AG04449 (cell line): ENCODE measurements around the gene ECM2.

Source experiments
- CTCF ChIA-PET: fragments of 350-600 bp; formaldehyde crosslinking; extraction: SDS; loops from one replicate; lab custom pipeline; 2021; ENCODE audit warnings: antibody characterized with exemption; lab: Yijun Ruan, JAX
- POLR2A ChIA-PET: fragments of 400-600, 350-600 bp; formaldehyde crosslinking; extraction: SDS; loops from one replicate; lab custom pipeline; 2020; ENCODE audit warnings: antibody characterized with exemption, inconsistent platforms; lab: Yijun Ruan, JAX
- DNase-seq: peaks from one replicate; pipeline ENCODE4 v3.0.0-alpha.2; 2010; ENCODE audit warnings: low read depth, low spot score
- H3K4me3 ChIP-seq: 2 replicates; pipeline ENCODE4 v1.5.1; 2011; ENCODE audit warnings: low read depth, mild to moderate bottlenecking, control low read depth, low read length
- CTCF ChIP-seq: IDR thresholded peaks from one replicate; pipeline ENCODE4 v1.5.1; 2011; ENCODE audit warnings: mild to moderate bottlenecking, moderate library complexity, low read length, control low read depth, inconsistent platforms; ENCODE audit not compliant: insufficient read depth; ENCODE audit errors: missing control alignments

ECM2 gene

DNA sequence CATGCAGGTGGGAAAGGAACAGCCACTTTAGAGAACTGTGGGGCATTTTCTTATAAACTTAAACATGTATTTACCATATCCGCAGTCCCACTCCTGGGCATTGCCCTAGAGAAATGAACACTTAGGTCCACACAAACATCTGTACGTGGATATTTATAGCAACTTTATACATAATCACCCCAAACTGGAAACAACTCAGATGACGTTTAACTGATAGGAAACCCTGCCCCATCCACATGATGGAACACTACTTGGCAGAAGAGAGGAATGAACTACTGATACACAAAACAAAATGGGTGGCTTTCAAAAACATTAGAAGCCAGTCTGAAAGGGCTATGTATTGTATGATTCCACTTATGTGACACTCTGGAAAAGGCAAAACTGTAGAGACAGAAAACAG lies 22.4 kb downstream of the ECM2 start:
- H3K4me3 ChIP-seq, result no peak overlapping the region
- DNase-seq, result no peak
- CTCF ChIA-PET, result interaction anchor here (1.8 kb wide), 1 partner anchor 74 kb away, joined by 4 read pairs; no protein-coding TSS in a partner anchor
- POLR2A ChIA-PET, result no interaction called here
- no peak for TF ChIP-seq CTCF

GRCh38 chr9:92512622-92513021 lies 23.2 kb downstream of the ECM2 start:
- H3K4me3 ChIP-seq, result no peak overlapping the region
- ChIA-PET POLR2A (no interaction called here), CTCF (interaction anchor here (0.7 to 1.8 kb wide), 2 partner anchors 11 to 73 kb away, joined by 3 to 4 read pairs; no protein-coding TSS in a partner anchor)
- DNase-seq, result no peak
- no peak for TF ChIP-seq CTCF

- POLR2A ChIA-PET, result no interaction called here
- CTCF ChIA-PET, result no interaction called here
- H3K4me3 ChIP-seq, result no peak overlapping the region
- no peak for DNase-seq
- no peak for TF ChIP-seq CTCF
These were observed 25.0 kb downstream of the ECM2 start for GRCh38 chr9:92510747-92511146.

- H3K4me3 ChIP-seq, result no peak overlapping the region
- TF ChIP-seq CTCF, result no peak
- CTCF ChIA-PET, result no interaction called here
- DNase-seq, result no peak
- POLR2A ChIA-PET, result interaction anchor here (1.0 kb wide), 1 partner anchor 9 kb away, joined by 3 read pairs; no protein-coding TSS in a partner anchor
These were observed 26.7 kb downstream of the ECM2 start for GRCh38 chr9:92509050-92509449.

DNA sequence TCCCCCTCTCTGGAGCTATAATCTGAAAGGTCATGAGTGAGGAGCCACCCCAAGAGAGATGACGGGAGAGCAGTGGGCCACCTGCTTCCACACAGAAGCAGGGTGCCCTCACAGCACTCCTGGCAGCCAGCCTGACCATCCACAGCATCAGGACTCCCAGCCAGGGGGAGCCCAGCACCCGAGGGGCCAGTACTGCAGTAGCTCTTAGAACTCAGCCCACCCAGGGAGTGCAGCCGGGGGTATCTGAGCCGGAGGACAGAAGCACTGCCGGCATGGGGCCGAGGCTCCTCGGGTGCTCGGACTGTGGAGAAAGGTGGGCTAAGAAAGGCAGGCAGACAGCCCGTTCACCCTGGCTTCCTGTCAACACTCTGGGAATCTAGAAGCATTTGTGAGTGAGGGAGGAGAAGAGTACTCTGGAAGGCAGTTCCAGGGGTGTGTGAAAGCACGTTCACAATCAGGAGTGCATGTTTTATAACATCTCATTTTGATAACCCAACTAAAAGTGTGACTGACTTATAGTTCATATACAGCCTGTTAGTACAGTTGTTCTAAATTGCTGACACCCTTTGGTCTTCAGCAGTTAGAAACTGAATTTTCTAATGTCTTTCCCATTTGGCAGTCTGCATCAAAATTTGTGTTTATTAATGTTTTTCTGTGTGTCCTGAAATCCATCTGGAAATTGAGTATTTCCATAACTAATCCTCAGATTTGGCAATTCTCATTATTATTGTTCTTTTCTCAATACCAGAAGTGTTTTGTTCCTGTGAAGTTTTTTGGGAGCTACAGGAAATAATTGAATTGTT lies 27.6 kb downstream of the ECM2 start:
- no peak overlapping the region for H3K4me3 ChIP-seq
- CTCF ChIA-PET, result interaction anchor here (1.1 to 2.9 kb wide), 2 partner anchors 11 to 126 kb away, joined by 5 to 8 read pairs; no protein-coding TSS in a partner anchor
- POLR2A ChIA-PET, result interaction anchor here (1.0 kb wide), 1 partner anchor 9 kb away, joined by 3 read pairs; no protein-coding TSS in a partner anchor
- DNase-seq, result no peak
- TF ChIP-seq CTCF, result no peak

GRCh38 chr9:92507496-92507895 lies 28.3 kb downstream of the ECM2 start:
- ChIA-PET CTCF (interaction anchor here (1.1 to 2.9 kb wide), 2 partner anchors 11 to 127 kb away, joined by 5 to 8 read pairs; no protein-coding TSS in a partner anchor), POLR2A (no interaction called here)
- no peak overlapping the region for H3K4me3 ChIP-seq
- no peak for TF ChIP-seq CTCF
- no peak for DNase-seq
